K562 (cell line): ENCODE results near the gene WT1. TPM values are rescaled to one million over a fixed set of nuclear protein-coding genes. Genes with fewer than 3 reads are reported as not detected.
A peak's percentile ranks its signal among the peaks of the same experiment; 100 is the strongest.

ENCODE experiments used
- ASH1L ChIP-seq: fragments of 450-650 bp; IDR thresholded peaks from 2 replicates; pipeline ENCODE4 v1.6.1; 2018; ENCODE audit warnings: borderline replicate concordance, mild to moderate bottlenecking, low read depth; ENCODE audit not compliant: partially characterized antibody
- CC2D1A ChIP-seq: fragments of 450-650 bp; IDR thresholded peaks from 2 replicates; pipeline ENCODE4 v1.6.1; 2017; ENCODE audit warnings: mild to moderate bottlenecking
- ELK1 ChIP-seq: sonication (generic); formaldehyde crosslinking; IDR thresholded peaks from 2 replicates; pipeline ENCODE4 v1.8.1; 2022; ENCODE audit warnings: missing genetic modification reagents
- FOXJ3 ChIP-seq: sonication (generic); formaldehyde crosslinking; IDR thresholded peaks from 2 replicates; pipeline ENCODE4 v1.4.0; 2020; ENCODE audit warnings: mild to moderate bottlenecking, missing genetic modification reagents
- FOXK1 ChIP-seq: sonication (generic); formaldehyde crosslinking; IDR thresholded peaks from 2 replicates; pipeline ENCODE4 v1.8.0; 2022; ENCODE audit warnings: missing genetic modification reagents, mild to moderate bottlenecking, borderline replicate concordance
- GABPA ChIP-seq: fragments of 200-800 bp; sonication (Bioruptor generic); conservative IDR thresholded peaks from 2 replicates; pipeline ENCODE4 v1.6.1; 2016; ENCODE audit warnings: low read depth, missing genetic modification characterization, missing compliant biosample characterization
- HDAC1 ChIP-seq, 2 experiments: fragments of 450-650 bp; IDR thresholded peaks; 2 replicates each; pipeline ENCODE4 v1.6.1; 2016 to 2017; ENCODE audit warnings: inconsistent platforms in 1 of 2, mild to moderate bottlenecking in 1 of 2, moderate library complexity in 1 of 2
- MEIS2 ChIP-seq: fragments of 450-650 bp; IDR thresholded peaks from 2 replicates; pipeline ENCODE4 v1.6.1; 2014; ENCODE audit warnings: mild to moderate bottlenecking; ENCODE audit not compliant: partially characterized antibody
- PPARD ChIP-seq: fragments of 250-450 bp; sonication (Bioruptor Pico); IDR thresholded peaks from 2 replicates; pipeline ENCODE4 v1.8.0; 2022; ENCODE audit warnings: inconsistent platforms, mild to moderate bottlenecking, moderate library complexity
- PRPF4 ChIP-seq: fragments of 200-400 bp; formaldehyde crosslinking; IDR thresholded peaks from one replicate; pipeline ENCODE4 v1.6.1; 2017; ENCODE audit warnings: low read length, low read depth, mild to moderate bottlenecking; ENCODE audit not compliant: insufficient read depth, poor library complexity, severe bottlenecking
- RBFOX2 ChIP-seq: fragments of 200-400 bp; formaldehyde crosslinking; IDR thresholded peaks from 2 replicates; pipeline ENCODE4 v1.6.1; 2017; ENCODE audit warnings: low read depth, mild to moderate bottlenecking, low read length, moderate library complexity
- SMARCA4 ChIP-seq: fragments of 450-650 bp; IDR thresholded peaks from 2 replicates; pipeline ENCODE4 v1.6.1; 2016
- SRSF3 ChIP-seq: fragments of 200-400 bp; formaldehyde crosslinking; IDR thresholded peaks from 2 replicates; pipeline ENCODE4 v1.6.1; 2016; ENCODE audit warnings: mild to moderate bottlenecking, low read length, moderate library complexity; ENCODE audit not compliant: insufficient read depth
- TCF15 ChIP-seq: fragments of 250-450 bp; sonication (Bioruptor Pico); IDR thresholded peaks from 2 replicates; pipeline ENCODE4 v1.8.0; 2022; ENCODE audit warnings: moderate library complexity, mild to moderate bottlenecking, inconsistent platforms
- XRCC3 ChIP-seq: fragments of 450-650 bp; IDR thresholded peaks from 2 replicates; pipeline ENCODE4 v1.6.1; 2017; ENCODE audit warnings: mild to moderate bottlenecking, moderate library complexity
- ZBTB26 ChIP-seq: fragments of 450-650 bp; formaldehyde crosslinking; IDR thresholded peaks from 2 replicates; pipeline ENCODE4 v1.4.0; 2022; ENCODE audit warnings: missing genetic modification characterization
- ZNF398 ChIP-seq: fragments of 250-450 bp; sonication (Bioruptor Pico); IDR thresholded peaks from 2 replicates; pipeline ENCODE4 v1.8.0; 2021; ENCODE audit warnings: moderate library complexity, mild to moderate bottlenecking, inconsistent platforms
- ZNF699 ChIP-seq: fragments of 250-450 bp; sonication (Bioruptor Pico); IDR thresholded peaks from 2 replicates; pipeline ENCODE4 v1.8.0; 2021; ENCODE audit warnings: mild to moderate bottlenecking, moderate library complexity; ENCODE audit not compliant: insufficient replicate concordance
- ZNF764 ChIP-seq: fragments of 250-450 bp; sonication (Bioruptor Pico); IDR thresholded peaks from 2 replicates; pipeline ENCODE4 v1.4.0; 2020; ENCODE audit warnings: low read depth, mild to moderate bottlenecking, moderate library complexity
- ZNF780A ChIP-seq: fragments of 250-450 bp; sonication (Bioruptor Pico); IDR thresholded peaks from 2 replicates; pipeline ENCODE4 v1.5.0; 2021; ENCODE audit warnings: mild to moderate bottlenecking
- polyA plus RNA-seq, 8 experiments: library from polyadenylated mRNA; depleted of rRNA in 4 of 8; stranded (reverse) in 5 of 8; unstranded in 3 of 8; fragments of >200 nt; fragmentation: Nextera tagmentation in 2 of 8; fragmentation: Illumina TruSeq in 1 of 8; extraction: Ambion mirVana in 2 of 8; extraction: Trizol in 1 of 8; gene quantifications; 2 replicates each; pipeline versions ENCODE4 v1.2.1 to v1.2.3, GENCODE V29; 2011 to 2014; ENCODE audit warnings: inconsistent platforms in 1 of 8, missing spikeins in 1 of 8
- total RNA-seq, 7 experiments: library from RNA; depleted of rRNA in 6 of 7; stranded (reverse); fragments of >200 nt in 6 of 7; fragmentation: Illumina TruSeq in 2 of 7; extraction: Trizol in 2 of 7; gene quantifications; 2 replicates each; pipeline versions ENCODE4 v1.2.1 to v1.2.3, GENCODE V29; 2011 to 2021; ENCODE audit warnings: low replicate concordance in 1 of 7
- TF ChIP-seq, protein P1 (sequence below): fragments of 450-650 bp; IDR thresholded peaks from 2 replicates; pipeline ENCODE4 v1.7.0; 2016; ENCODE audit warnings: borderline replicate concordance

The WT1 gene
- total and polyA plus RNA-seq, 9 of the 15 experiments (the other 6 are each of a cell fraction or from before 2014, with no cell fraction given): 7.1 to 33.8 (median 19.4) TPM

- TF ChIP-seq, protein P1, sequence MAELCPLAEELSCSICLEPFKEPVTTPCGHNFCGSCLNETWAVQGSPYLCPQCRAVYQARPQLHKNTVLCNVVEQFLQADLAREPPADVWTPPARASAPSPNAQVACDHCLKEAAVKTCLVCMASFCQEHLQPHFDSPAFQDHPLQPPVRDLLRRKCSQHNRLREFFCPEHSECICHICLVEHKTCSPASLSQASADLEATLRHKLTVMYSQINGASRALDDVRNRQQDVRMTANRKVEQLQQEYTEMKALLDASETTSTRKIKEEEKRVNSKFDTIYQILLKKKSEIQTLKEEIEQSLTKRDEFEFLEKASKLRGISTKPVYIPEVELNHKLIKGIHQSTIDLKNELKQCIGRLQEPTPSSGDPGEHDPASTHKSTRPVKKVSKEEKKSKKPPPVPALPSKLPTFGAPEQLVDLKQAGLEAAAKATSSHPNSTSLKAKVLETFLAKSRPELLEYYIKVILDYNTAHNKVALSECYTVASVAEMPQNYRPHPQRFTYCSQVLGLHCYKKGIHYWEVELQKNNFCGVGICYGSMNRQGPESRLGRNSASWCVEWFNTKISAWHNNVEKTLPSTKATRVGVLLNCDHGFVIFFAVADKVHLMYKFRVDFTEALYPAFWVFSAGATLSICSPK: no peak
- TF ChIP-seq FOXJ3 (CRISPR knock-in tag) (no peak), RBFOX2 (no peak), ZBTB26 (no peak), SRSF3 (no peak), CC2D1A (no peak), ZNF699 (CRISPR knock-in tag) (no peak), FOXK1 (CRISPR knock-in tag) (no peak), ELK1 (CRISPR knock-in tag) (no peak), MEIS2 (peak; percentile 65), ASH1L (no peak), GABPA (tag) (peak; percentile 82), TCF15 (no peak), ZNF398 (no peak), PRPF4 (no peak), ZNF764 (no peak), XRCC3 (no peak), PPARD (CRISPR knock-in tag) (no peak), ZNF780A (no peak), SMARCA4 (peak; percentile 70; the same call in 1 of the 2 replicates), HDAC1 (IDR thresholded peaks at IDR 0.05) (no peak; a peak in 1 of 4 replicates)
Measured at GRCh38 chr11:32420937-32421901, 14.1 kb downstream of the WT1 start (continued).
